Osteocyte (in vitro differentiated cells): ENCODE data around the gene AGAP2. TPM values are rescaled to one million over a fixed set of nuclear protein-coding genes. Genes with fewer than 3 reads are reported as not detected.
A peak's percentile ranks its signal among the peaks of the same experiment; 100 is the strongest.

Experiments
- DNase-seq: peaks from one replicate; pipeline ENCODE4 v3.0.0; 2021; ENCODE audit warnings: mixed read lengths; ENCODE audit not compliant: unreplicated experiment; ENCODE audit errors: extremely low spot score
- H3K27ac Mint-ChIP-seq: one replicate; pipeline ENCODE4 v1.8.0; 2021; ENCODE audit warnings: mild to moderate bottlenecking, mixed read lengths; ENCODE audit not compliant: unreplicated experiment
- H3K27me3 Mint-ChIP-seq: one replicate; pipeline ENCODE4 v1.8.0; 2021; ENCODE audit warnings: mixed read lengths; ENCODE audit not compliant: unreplicated experiment
- H3K36me3 Mint-ChIP-seq: one replicate; pipeline ENCODE4 v1.8.0; 2021; ENCODE audit warnings: mixed read lengths; ENCODE audit not compliant: unreplicated experiment
- H3K4me1 Mint-ChIP-seq: one replicate; pipeline ENCODE4 v1.8.0; 2021; ENCODE audit warnings: mixed read lengths; ENCODE audit not compliant: unreplicated experiment
- H3K4me3 Mint-ChIP-seq: one replicate; pipeline ENCODE4 v1.8.0; 2021; ENCODE audit warnings: mild to moderate bottlenecking, moderate library complexity, mixed read lengths; ENCODE audit not compliant: unreplicated experiment
- H3K9me3 Mint-ChIP-seq: one replicate; pipeline ENCODE4 v1.8.0; 2021; ENCODE audit warnings: mixed read lengths; ENCODE audit not compliant: unreplicated experiment
- CTCF ChIP-seq: fragments of 200-600 bp; sonication (generic); IDR thresholded peaks from 2 replicates; pipeline ENCODE4 v1.5.0; 2021; ENCODE audit warnings: antibody characterized with exemption, mild to moderate bottlenecking, moderate library complexity
- total RNA-seq: library from RNA; stranded (reverse); gene quantifications from 2 replicates; pipeline ENCODE4 v1.2.1, GENCODE V29; 2021

Gene AGAP2
- total RNA-seq, 1 donor from 2014 or later = 2.6 TPM

GRCh38 chr12:57765698-57766463 is 27.3 kb upstream of the AGAP2 start:
- Mint-ChIP-seq H3K27me3 (peaks cover 33% of the 10 kb centered on the region), H3K4me3 (peak overlapping the region; percentile 67), H3K27ac (no peak overlapping the region)

GRCh38 chr12:57765003-57765697 is 26.6 kb upstream of the AGAP2 start:
- H3K4me3 Mint-ChIP-seq = peak overlapping the region; percentile 67
- peaks cover 21% of the 10 kb centered on the region for H3K4me1 Mint-ChIP-seq
- peaks cover 33% of the 10 kb centered on the region for H3K27me3 Mint-ChIP-seq
- no peaks in the 10 kb centered on the region for H3K9me3 Mint-ChIP-seq
- TF ChIP-seq CTCF = peak; percentile 50
- no peak overlapping the region for H3K27ac Mint-ChIP-seq
- DNase-seq = no peak
- H3K36me3 Mint-ChIP-seq = peaks cover 6% of the 10 kb centered on the region

More at GRCh38 chr12:57765698-57766463, 27.3 kb upstream of the AGAP2 start:
- H3K4me1 Mint-ChIP-seq = peaks cover 21% of the 10 kb centered on the region
- TF ChIP-seq CTCF = no peak
- H3K36me3 Mint-ChIP-seq = peaks cover 6% of the 10 kb centered on the region
- no peaks in the 10 kb centered on the region for H3K9me3 Mint-ChIP-seq
- DNase-seq = no peak

GRCh38 chr12:57764662-57765002 is 26.1 kb upstream of the AGAP2 start:
- H3K27ac Mint-ChIP-seq = no peak overlapping the region
- H3K4me3 Mint-ChIP-seq = peak overlapping the region; percentile 28
- no peak for TF ChIP-seq CTCF
- no peaks in the 10 kb centered on the region for H3K9me3 Mint-ChIP-seq
- peaks cover 21% of the 10 kb centered on the region for H3K4me1 Mint-ChIP-seq
- peaks cover 33% of the 10 kb centered on the region for H3K27me3 Mint-ChIP-seq
- DNase-seq = no peak
- H3K36me3 Mint-ChIP-seq = peaks cover 6% of the 10 kb centered on the region

- H3K27ac Mint-ChIP-seq = no peak overlapping the region
- no peaks in the 10 kb centered on the region for H3K9me3 Mint-ChIP-seq
- TF ChIP-seq CTCF = no peak
- H3K4me3 Mint-ChIP-seq = peak overlapping the region; percentile 28
- peaks cover 33% of the 10 kb centered on the region for H3K27me3 Mint-ChIP-seq
- H3K36me3 Mint-ChIP-seq = peaks cover 9% of the 10 kb centered on the region
- peaks cover 21% of the 10 kb centered on the region for H3K4me1 Mint-ChIP-seq
- DNase-seq = no peak
Observed at GRCh38 chr12:57763881-57764661, 25.5 kb upstream of the AGAP2 start.
